ENCODE results near the gene TMEM250. TPM values are rescaled to one million over a fixed set of nuclear protein-coding genes. Genes with fewer than 3 reads are reported as not detected.

The TMEM250 gene
- total RNA-seq, 1 donor from 2014 or later = 33.6 TPM

DNA sequence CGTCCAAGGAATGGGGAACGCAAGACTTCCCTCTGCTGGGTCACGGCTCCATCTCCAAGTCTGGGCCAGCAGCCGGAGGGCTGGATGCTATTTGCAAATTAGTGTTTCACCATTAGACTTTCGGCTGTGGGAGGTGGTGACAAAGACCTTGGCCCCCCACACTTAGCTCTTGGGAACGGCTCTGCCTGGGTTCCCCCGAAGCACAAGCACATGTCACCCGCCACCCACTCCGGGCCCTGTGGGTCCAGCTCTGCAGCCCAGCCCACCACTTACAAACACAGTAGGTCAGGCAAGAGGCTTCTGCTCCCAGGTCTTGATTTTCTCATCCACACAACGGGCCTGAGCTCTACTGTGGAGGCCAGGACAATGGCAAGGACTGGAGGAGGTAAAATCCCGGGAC, 25.8 kb upstream of the TMEM250 start:
- TF ChIP-seq, protein P1, sequence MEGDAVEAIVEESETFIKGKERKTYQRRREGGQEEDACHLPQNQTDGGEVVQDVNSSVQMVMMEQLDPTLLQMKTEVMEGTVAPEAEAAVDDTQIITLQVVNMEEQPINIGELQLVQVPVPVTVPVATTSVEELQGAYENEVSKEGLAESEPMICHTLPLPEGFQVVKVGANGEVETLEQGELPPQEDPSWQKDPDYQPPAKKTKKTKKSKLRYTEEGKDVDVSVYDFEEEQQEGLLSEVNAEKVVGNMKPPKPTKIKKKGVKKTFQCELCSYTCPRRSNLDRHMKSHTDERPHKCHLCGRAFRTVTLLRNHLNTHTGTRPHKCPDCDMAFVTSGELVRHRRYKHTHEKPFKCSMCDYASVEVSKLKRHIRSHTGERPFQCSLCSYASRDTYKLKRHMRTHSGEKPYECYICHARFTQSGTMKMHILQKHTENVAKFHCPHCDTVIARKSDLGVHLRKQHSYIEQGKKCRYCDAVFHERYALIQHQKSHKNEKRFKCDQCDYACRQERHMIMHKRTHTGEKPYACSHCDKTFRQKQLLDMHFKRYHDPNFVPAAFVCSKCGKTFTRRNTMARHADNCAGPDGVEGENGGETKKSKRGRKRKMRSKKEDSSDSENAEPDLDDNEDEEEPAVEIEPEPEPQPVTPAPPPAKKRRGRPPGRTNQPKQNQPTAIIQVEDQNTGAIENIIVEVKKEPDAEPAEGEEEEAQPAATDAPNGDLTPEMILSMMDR (IDR thresholded peaks at IDR 0.05; ENCODE audit: unreplicated experiment) = no peak
- no peaks in the 10 kb centered on the region for H3K36me3 Mint-ChIP-seq (ENCODE audit: low read depth, unreplicated experiment)
- no peak overlapping the region for H3K4me3 Mint-ChIP-seq (ENCODE audit: unreplicated experiment)
- no peaks in the 10 kb centered on the region for H3K9me3 Mint-ChIP-seq (ENCODE audit: unreplicated experiment)
- no peaks in the 10 kb centered on the region for H3K4me1 Mint-ChIP-seq (ENCODE audit: unreplicated experiment)
- H3K27ac Mint-ChIP-seq (ENCODE audit: unreplicated experiment) = no peak overlapping the region
- no peak for DNase-seq (ENCODE audit: low spot score)
- H3K27me3 Mint-ChIP-seq (ENCODE audit: unreplicated experiment) = no peaks in the 10 kb centered on the region

DNA sequence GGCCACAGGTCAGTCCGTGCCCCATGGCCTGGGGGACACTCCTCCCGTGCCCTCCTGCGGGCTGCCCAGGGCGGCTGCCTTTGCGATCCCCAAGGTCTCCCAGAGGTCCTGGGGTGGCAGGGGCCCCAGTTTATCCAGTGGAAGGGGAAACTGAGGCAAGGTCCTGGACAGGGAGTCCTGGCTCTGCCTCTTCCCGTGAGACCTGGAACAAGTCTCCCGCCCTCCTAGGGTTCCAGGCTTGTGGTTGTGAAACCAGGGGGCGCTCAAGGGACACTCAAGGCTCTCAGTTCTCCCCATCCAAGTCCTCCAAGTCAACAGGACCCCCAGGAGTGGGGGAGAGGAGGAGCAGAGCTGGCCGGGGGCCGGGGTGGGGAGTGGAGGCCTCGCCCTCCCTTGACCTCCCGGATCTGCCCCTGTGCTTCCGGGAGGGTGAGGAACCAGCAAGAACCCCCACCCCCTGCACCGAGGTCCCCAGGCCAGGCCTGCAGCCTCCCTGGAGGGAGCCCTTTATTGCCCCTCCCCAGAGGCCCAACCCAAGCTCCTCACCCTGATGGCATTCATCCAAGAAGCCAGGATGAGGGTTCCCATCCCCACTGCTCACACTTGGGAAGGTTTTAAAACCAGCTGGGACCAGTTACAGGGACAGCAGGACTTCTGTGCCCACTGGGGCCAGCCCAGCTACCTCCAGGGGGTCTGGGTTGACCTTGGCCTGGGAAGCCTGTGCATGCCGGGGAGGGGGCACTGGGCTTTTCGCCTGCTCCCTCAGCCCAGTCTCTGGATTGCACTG, 24.7 kb upstream of the TMEM250 start:
- TF ChIP-seq, protein P1 (IDR thresholded peaks at IDR 0.05; ENCODE audit: unreplicated experiment) = no peak
- Mint-ChIP-seq H3K36me3 (ENCODE audit: low read depth, unreplicated experiment) (no peaks in the 10 kb centered on the region), H3K4me3 (ENCODE audit: unreplicated experiment) (no peak overlapping the region), H3K27me3 (ENCODE audit: unreplicated experiment) (no peaks in the 10 kb centered on the region), H3K9me3 (ENCODE audit: unreplicated experiment) (no peaks in the 10 kb centered on the region), H3K4me1 (ENCODE audit: unreplicated experiment) (no peaks in the 10 kb centered on the region), H3K27ac (ENCODE audit: unreplicated experiment) (no peak overlapping the region)
- DNase-seq (ENCODE audit: low spot score) = peak; percentile 59

DNA sequence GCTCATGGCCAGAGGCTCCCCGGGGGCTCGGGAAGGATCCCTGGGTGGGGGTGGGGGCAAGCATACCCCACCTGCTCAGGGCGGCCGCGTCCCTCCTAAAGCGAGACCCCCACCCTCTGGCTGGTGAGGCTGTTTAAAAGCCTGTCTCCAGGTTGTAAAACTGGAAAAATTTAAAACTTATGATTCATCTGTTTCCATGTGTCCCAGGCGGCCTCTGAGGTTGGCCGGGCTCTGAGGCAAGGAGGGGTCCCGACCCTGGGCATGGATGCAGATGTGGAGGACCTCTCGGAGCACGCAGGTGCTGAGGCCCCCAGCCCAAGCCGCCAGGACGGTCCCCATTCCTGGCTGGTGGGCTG, 24.2 kb upstream of the TMEM250 start:
- Mint-ChIP-seq H3K27ac (ENCODE audit: unreplicated experiment) (no peak overlapping the region), H3K9me3 (ENCODE audit: unreplicated experiment) (no peaks in the 10 kb centered on the region), H3K27me3 (ENCODE audit: unreplicated experiment) (no peaks in the 10 kb centered on the region), H3K4me1 (ENCODE audit: unreplicated experiment) (no peaks in the 10 kb centered on the region), H3K36me3 (ENCODE audit: low read depth, unreplicated experiment) (no peaks in the 10 kb centered on the region), H3K4me3 (ENCODE audit: unreplicated experiment) (no peak overlapping the region)
- TF ChIP-seq, protein P1 (IDR thresholded peaks at IDR 0.05; ENCODE audit: unreplicated experiment) = no peak
- no peak for DNase-seq (ENCODE audit: low spot score)

DNA sequence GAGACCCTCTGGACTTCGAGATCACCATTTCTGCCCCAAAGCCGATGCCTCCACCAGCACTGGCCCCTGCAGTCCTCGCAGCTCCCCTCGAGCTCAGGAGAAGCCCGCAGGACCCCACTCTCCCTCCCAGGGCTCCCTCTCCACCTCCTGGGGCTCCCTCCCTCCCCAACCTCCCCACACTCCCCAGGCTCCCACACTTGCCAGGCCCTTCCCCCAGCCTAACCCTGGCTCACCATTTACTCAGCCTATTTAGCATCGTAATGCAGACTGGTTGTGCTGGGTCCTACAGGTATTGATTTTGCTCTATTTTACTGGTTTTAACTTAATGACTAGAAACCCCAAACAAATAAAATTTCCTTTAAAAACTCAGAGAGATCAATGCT, 23.7 kb upstream of the TMEM250 start:
- no peak overlapping the region for H3K4me3 Mint-ChIP-seq (ENCODE audit: unreplicated experiment)
- DNase-seq (ENCODE audit: low spot score) = no peak
- H3K27me3 Mint-ChIP-seq (ENCODE audit: unreplicated experiment) = no peaks in the 10 kb centered on the region
- H3K9me3 Mint-ChIP-seq (ENCODE audit: unreplicated experiment) = no peaks in the 10 kb centered on the region
- no peak overlapping the region for H3K27ac Mint-ChIP-seq (ENCODE audit: unreplicated experiment)
- TF ChIP-seq, protein P1 (IDR thresholded peaks at IDR 0.05; ENCODE audit: unreplicated experiment) = no peak
- no peaks in the 10 kb centered on the region for H3K4me1 Mint-ChIP-seq (ENCODE audit: unreplicated experiment)
- no peaks in the 10 kb centered on the region for H3K36me3 Mint-ChIP-seq (ENCODE audit: low read depth, unreplicated experiment)

DNA sequence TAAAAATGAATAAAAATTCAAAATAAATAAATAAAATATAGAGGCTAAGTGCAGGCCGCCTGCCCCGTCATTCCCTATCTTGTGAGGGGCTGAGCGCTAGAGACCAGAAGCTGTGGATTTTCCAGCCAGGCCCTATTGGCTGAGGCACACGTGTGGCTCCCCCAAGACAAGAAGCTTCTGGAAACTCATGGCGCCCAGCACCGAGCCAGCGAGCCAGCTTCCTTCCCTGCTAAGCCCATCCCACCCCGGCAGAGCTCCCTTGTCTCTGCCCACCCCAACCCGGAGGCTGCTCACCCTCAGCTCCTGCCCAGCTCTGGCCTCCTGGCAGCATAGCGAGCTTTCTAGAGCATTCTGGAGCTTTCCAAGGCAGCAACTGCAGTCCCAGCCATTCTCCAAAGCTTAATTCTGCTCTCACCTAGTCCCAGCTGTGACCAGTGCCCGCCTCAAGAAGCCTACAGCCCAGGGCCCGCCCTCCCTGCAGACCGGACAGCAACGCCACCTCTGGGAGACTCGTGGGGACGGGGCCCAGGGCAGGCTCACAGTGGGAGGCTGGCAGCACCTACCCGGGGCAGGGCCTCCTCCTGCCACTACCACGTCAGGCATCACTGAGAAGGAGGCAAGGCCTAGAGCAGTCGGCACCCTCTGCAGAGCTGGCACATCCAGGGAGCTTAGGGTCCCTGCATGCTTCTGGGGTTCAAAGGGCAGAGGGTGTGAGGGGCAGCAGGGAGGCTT, 23.2 kb upstream of the TMEM250 start:
- no peaks in the 10 kb centered on the region for H3K27me3 Mint-ChIP-seq (ENCODE audit: unreplicated experiment)
- TF ChIP-seq, protein P1 (IDR thresholded peaks at IDR 0.05; ENCODE audit: unreplicated experiment) = no peak
- DNase-seq (ENCODE audit: low spot score) = no peak
- no peaks in the 10 kb centered on the region for H3K9me3 Mint-ChIP-seq (ENCODE audit: unreplicated experiment)
- no peak overlapping the region for H3K4me3 Mint-ChIP-seq (ENCODE audit: unreplicated experiment)
- no peaks in the 10 kb centered on the region for H3K4me1 Mint-ChIP-seq (ENCODE audit: unreplicated experiment)
- no peak overlapping the region for H3K27ac Mint-ChIP-seq (ENCODE audit: unreplicated experiment)
- H3K36me3 Mint-ChIP-seq (ENCODE audit: low read depth, unreplicated experiment) = no peaks in the 10 kb centered on the region
